AG10803 (cell line): ENCODE data around the gene CDH4.

Experiments
- DNase-seq: peaks from one replicate; pipeline ENCODE4 v3.0.0; 2010; ENCODE audit warnings: low read depth
- H3K4me3 ChIP-seq: 2 replicates; pipeline ENCODE4 v1.5.1; 2011; ENCODE audit warnings: mild to moderate bottlenecking, low read length, control low read depth
- TF ChIP-seq, protein P1 (sequence below): conservative IDR thresholded peaks from 2 replicates; pipeline ENCODE4 v1.5.1; 2011; ENCODE audit warnings: mild to moderate bottlenecking, low read length, control low read depth, inconsistent platforms

CDH4 gene

GRCh38 chr20:61372137-61373054 lies 120.3 kb downstream of the CDH4 start:
- TF ChIP-seq, protein P1, sequence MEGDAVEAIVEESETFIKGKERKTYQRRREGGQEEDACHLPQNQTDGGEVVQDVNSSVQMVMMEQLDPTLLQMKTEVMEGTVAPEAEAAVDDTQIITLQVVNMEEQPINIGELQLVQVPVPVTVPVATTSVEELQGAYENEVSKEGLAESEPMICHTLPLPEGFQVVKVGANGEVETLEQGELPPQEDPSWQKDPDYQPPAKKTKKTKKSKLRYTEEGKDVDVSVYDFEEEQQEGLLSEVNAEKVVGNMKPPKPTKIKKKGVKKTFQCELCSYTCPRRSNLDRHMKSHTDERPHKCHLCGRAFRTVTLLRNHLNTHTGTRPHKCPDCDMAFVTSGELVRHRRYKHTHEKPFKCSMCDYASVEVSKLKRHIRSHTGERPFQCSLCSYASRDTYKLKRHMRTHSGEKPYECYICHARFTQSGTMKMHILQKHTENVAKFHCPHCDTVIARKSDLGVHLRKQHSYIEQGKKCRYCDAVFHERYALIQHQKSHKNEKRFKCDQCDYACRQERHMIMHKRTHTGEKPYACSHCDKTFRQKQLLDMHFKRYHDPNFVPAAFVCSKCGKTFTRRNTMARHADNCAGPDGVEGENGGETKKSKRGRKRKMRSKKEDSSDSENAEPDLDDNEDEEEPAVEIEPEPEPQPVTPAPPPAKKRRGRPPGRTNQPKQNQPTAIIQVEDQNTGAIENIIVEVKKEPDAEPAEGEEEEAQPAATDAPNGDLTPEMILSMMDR: no peak

DNA sequence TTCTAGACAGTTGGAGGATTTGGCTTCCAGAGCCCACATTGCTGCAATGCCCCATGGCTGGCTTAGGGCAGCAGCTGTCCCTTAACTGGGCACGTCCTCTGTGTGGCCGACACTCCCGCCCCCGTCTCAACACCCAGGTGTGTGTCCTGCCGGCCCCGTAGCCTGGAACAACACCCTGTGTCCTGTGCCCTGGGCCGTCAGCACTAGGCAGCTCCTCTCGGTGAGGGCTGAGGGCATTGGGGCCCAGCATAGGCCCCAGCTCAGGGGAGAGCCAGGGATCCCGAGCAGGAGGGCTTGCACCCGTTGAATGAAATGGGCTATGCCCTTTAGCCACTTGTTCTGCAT lies 121.0 kb downstream of the CDH4 start:
- TF ChIP-seq, protein P1: no peak
- H3K4me3 ChIP-seq: no peak overlapping the region
- no peak for DNase-seq

More at GRCh38 chr20:61372137-61373054, 120.3 kb downstream of the CDH4 start:
- H3K4me3 ChIP-seq: no peak overlapping the region
- DNase-seq: no peak

DNA sequence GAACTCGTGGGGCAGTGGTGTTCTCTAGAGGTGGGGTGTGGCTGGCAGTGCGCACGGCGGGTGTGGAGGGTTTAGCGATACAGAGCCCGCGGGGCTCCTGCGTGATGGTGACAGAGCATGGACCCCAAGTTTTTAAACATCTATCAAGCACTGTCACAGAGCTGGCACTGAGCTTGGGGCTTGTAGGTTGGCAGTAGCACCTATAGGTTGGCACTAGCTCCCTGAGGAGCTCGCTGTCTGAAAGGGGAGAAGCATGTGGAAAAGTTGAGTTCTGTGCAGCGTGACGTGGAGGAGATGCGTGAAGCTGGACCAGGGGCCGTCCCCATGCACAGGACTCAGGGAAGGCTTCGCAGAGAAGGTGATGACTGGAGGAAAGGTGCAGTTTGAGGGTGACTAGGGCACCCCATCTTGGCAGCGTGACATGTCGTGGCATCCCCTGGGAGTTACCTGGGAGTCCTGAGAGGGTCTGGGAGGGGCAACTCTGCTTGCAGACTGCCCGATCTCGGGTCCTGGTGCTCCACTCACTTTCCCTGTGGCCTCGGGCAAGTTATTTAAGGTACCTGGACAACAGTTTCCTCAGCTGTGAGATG lies 122.0 kb downstream of the CDH4 start:
- TF ChIP-seq, protein P1: no peak
- no peak for DNase-seq
- no peak overlapping the region for H3K4me3 ChIP-seq

- no peak overlapping the region for H3K4me3 ChIP-seq
- DNase-seq: no peak
- TF ChIP-seq, protein P1: no peak
Measured at GRCh38 chr20:61376541-61377240, 124.6 kb downstream of the CDH4 start.

GRCh38 chr20:61378694-61379355 lies 126.8 kb downstream of the CDH4 start:
- H3K4me3 ChIP-seq: no peak overlapping the region
- DNase-seq: no peak
- TF ChIP-seq, protein P1: no peak

DNA sequence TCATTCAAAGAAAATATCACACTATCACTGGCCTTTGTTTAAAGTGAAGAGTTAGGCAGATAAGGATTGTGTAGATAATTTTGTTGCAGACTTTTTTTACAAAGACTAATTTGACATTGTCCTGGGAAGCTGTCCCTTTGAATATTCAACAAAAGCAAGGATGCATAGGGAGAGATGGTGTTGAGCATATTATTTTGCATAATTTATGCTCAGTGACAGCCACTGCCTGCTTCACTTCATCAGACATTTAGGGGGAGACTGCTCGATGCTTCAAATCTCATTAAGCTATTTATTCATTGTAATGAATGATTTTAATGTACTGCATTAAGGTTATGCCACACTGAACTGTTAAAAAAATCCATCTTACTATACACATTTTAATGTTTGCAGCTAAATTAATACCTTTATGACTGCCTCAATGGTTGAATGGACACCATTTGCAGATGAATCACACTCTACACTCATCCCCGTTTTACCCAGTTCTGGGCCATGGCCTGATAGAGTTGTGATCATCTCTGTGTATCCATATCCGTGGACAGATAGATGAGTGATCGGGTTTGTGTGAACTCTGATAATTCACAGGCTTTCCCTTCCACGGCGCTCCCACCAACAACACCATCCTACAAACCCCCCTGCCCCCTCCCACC lies 128.0 kb downstream of the CDH4 start:
- no peak for DNase-seq
- TF ChIP-seq, protein P1: no peak
- no peak overlapping the region for H3K4me3 ChIP-seq
